ENCODE measurements around the gene SFT2D3.

The SFT2D3 gene

GRCh38 chr2:127726158-127726880 is 25.0 kb downstream of the SFT2D3 start:
- Histone ChIP-seq H3K56ac (ENCODE audit: low read length) (no peak overlapping the region), H2BK5ac (ENCODE audit: low read length) (no peak overlapping the region), H4K5ac (ENCODE audit: low read length) (no peak overlapping the region), H3K4me3 (ENCODE audit: low read length) (no peak overlapping the region), H3K9ac (ENCODE audit: low read length) (no peak overlapping the region), H4K8ac (ENCODE audit: low read depth, low read length) (no peak overlapping the region), H2BK120ac (ENCODE audit: low read depth, low read length) (no peak overlapping the region), H3K36me3 (ENCODE audit: control insufficient read depth, insufficient read depth, low read length) (no peaks in the 10 kb centered on the region), H3K4ac (ENCODE audit: low read depth, low read length) (no peak overlapping the region), H3K79me2 (ENCODE audit: control insufficient read depth, insufficient read depth, low read length) (no peaks in the 10 kb centered on the region), H2AK5ac (ENCODE audit: low read length) (no peak overlapping the region), H3K27ac (ENCODE audit: low read depth, low read length) (no peak overlapping the region), H3K79me1 (ENCODE audit: low read length) (no peaks in the 10 kb centered on the region), H3K4me2 (ENCODE audit: low read length) (no peak overlapping the region), H3K23ac (ENCODE audit: low read length) (no peak overlapping the region), H3K18ac (ENCODE audit: low read length) (no peak overlapping the region), H3K4me1 (ENCODE audit: control insufficient read depth, low read depth, low read length) (no peaks in the 10 kb centered on the region), H2BK15ac (replicated peaks; ENCODE audit: low read depth) (no peak overlapping the region), H3K27me3 (ENCODE audit: insufficient read depth, low read length, poor library complexity) (no peaks in the 10 kb centered on the region)
- WGBS (ENCODE audit: extremely low coverage, insufficient coverage, low lambda C conversion rate) = no CpG with 5 or more reads among the region's 6 CpGs
- no peak for DNase-seq

- Histone ChIP-seq H3K79me2 (ENCODE audit: control insufficient read depth, insufficient read depth, low read length) (no peaks in the 10 kb centered on the region), H3K27ac (ENCODE audit: low read depth, low read length) (no peak overlapping the region), H3K56ac (ENCODE audit: low read length) (no peak overlapping the region), H3K4me2 (ENCODE audit: low read length) (no peak overlapping the region), H3K36me3 (ENCODE audit: control insufficient read depth, insufficient read depth, low read length) (no peaks in the 10 kb centered on the region), H3K4ac (ENCODE audit: low read depth, low read length) (no peak overlapping the region), H2BK15ac (replicated peaks; ENCODE audit: low read depth) (no peak overlapping the region), H3K23ac (ENCODE audit: low read length) (no peak overlapping the region), H4K5ac (ENCODE audit: low read length) (no peak overlapping the region), H2AK5ac (ENCODE audit: low read length) (no peak overlapping the region), H3K79me1 (ENCODE audit: low read length) (no peaks in the 10 kb centered on the region), H2BK120ac (ENCODE audit: low read depth, low read length) (no peak overlapping the region), H3K18ac (ENCODE audit: low read length) (no peak overlapping the region), H3K9ac (ENCODE audit: low read length) (no peak overlapping the region), H3K4me1 (ENCODE audit: control insufficient read depth, low read depth, low read length) (no peaks in the 10 kb centered on the region), H3K27me3 (ENCODE audit: insufficient read depth, low read length, poor library complexity) (no peaks in the 10 kb centered on the region), H3K4me3 (ENCODE audit: low read length) (no peak overlapping the region), H4K8ac (ENCODE audit: low read depth, low read length) (no peak overlapping the region), H2BK5ac (ENCODE audit: low read length) (no peak overlapping the region)
- DNase-seq = no peak
- WGBS (ENCODE audit: extremely low coverage, insufficient coverage, low lambda C conversion rate) = no CpG with 5 or more reads among the region's 6 CpGs
Observed at GRCh38 chr2:127733113-127733815, 32.0 kb downstream of the SFT2D3 start.

- no peak for DNase-seq
- Histone ChIP-seq H3K79me2 (ENCODE audit: control insufficient read depth, insufficient read depth, low read length) (no peaks in the 10 kb centered on the region), H3K18ac (ENCODE audit: low read length) (no peak overlapping the region), H2BK120ac (ENCODE audit: low read depth, low read length) (no peak overlapping the region), H3K9ac (ENCODE audit: low read length) (no peak overlapping the region), H3K4me3 (ENCODE audit: low read length) (no peak overlapping the region), H3K36me3 (ENCODE audit: control insufficient read depth, insufficient read depth, low read length) (no peaks in the 10 kb centered on the region), H3K23ac (ENCODE audit: low read length) (no peak overlapping the region), H2BK15ac (replicated peaks; ENCODE audit: low read depth) (no peak overlapping the region), H4K5ac (ENCODE audit: low read length) (no peak overlapping the region), H4K8ac (ENCODE audit: low read depth, low read length) (no peak overlapping the region), H3K4me1 (ENCODE audit: control insufficient read depth, low read depth, low read length) (no peaks in the 10 kb centered on the region), H3K79me1 (ENCODE audit: low read length) (no peaks in the 10 kb centered on the region), H2AK5ac (ENCODE audit: low read length) (no peak overlapping the region), H3K4me2 (ENCODE audit: low read length) (no peak overlapping the region), H3K56ac (ENCODE audit: low read length) (no peak overlapping the region), H3K27me3 (ENCODE audit: insufficient read depth, low read length, poor library complexity) (no peaks in the 10 kb centered on the region), H3K27ac (ENCODE audit: low read depth, low read length) (no peak overlapping the region), H3K4ac (ENCODE audit: low read depth, low read length) (no peak overlapping the region), H2BK5ac (ENCODE audit: low read length) (no peak overlapping the region)
- no CpG with 5 or more reads among the region's 5 CpGs for WGBS (ENCODE audit: extremely low coverage, insufficient coverage, low lambda C conversion rate)
Observed at GRCh38 chr2:127733816-127734537, 32.7 kb downstream of the SFT2D3 start.

- Histone ChIP-seq H2BK120ac (ENCODE audit: low read depth, low read length) (no peak overlapping the region), H3K4me2 (ENCODE audit: low read length) (no peak overlapping the region), H2AK5ac (ENCODE audit: low read length) (no peak overlapping the region), H3K23ac (ENCODE audit: low read length) (no peak overlapping the region), H3K27me3 (ENCODE audit: insufficient read depth, low read length, poor library complexity) (no peaks in the 10 kb centered on the region), H2BK15ac (replicated peaks; ENCODE audit: low read depth) (no peak overlapping the region), H2BK5ac (ENCODE audit: low read length) (no peak overlapping the region), H3K79me2 (ENCODE audit: control insufficient read depth, insufficient read depth, low read length) (no peaks in the 10 kb centered on the region), H3K36me3 (ENCODE audit: control insufficient read depth, insufficient read depth, low read length) (no peaks in the 10 kb centered on the region), H3K56ac (ENCODE audit: low read length) (no peak overlapping the region), H3K79me1 (ENCODE audit: low read length) (no peaks in the 10 kb centered on the region), H3K9ac (ENCODE audit: low read length) (no peak overlapping the region), H3K27ac (ENCODE audit: low read depth, low read length) (no peak overlapping the region), H4K8ac (ENCODE audit: low read depth, low read length) (no peak overlapping the region), H3K18ac (ENCODE audit: low read length) (no peak overlapping the region), H4K5ac (ENCODE audit: low read length) (no peak overlapping the region), H3K4me3 (ENCODE audit: low read length) (no peak overlapping the region), H3K4ac (ENCODE audit: low read depth, low read length) (no peak overlapping the region), H3K4me1 (ENCODE audit: control insufficient read depth, low read depth, low read length) (no peaks in the 10 kb centered on the region)
- WGBS (ENCODE audit: extremely low coverage, insufficient coverage, low lambda C conversion rate) = no CpG with 5 or more reads among the region's 2 CpGs
- no peak for DNase-seq
Observed at GRCh38 chr2:127735044-127735443, 33.7 kb downstream of the SFT2D3 start.

GRCh38 chr2:127735537-127736399 is 34.5 kb downstream of the SFT2D3 start:
- no peak overlapping the region for H2AK5ac ChIP-seq (ENCODE audit: low read length)
- H3K4me1 ChIP-seq (ENCODE audit: control insufficient read depth, low read depth, low read length) = no peaks in the 10 kb centered on the region
- no CpG with 5 or more reads among the region's 3 CpGs for WGBS (ENCODE audit: extremely low coverage, insufficient coverage, low lambda C conversion rate)
- H2BK15ac ChIP-seq (replicated peaks; ENCODE audit: low read depth) = no peak overlapping the region
- no peak overlapping the region for H3K23ac ChIP-seq (ENCODE audit: low read length)
- no peak overlapping the region for H3K4me3 ChIP-seq (ENCODE audit: low read length)
- H3K4me2 ChIP-seq (ENCODE audit: low read length) = no peak overlapping the region
- H3K27ac ChIP-seq (ENCODE audit: low read depth, low read length) = no peak overlapping the region
- H4K5ac ChIP-seq (ENCODE audit: low read length) = no peak overlapping the region
- no peaks in the 10 kb centered on the region for H3K27me3 ChIP-seq (ENCODE audit: insufficient read depth, low read length, poor library complexity)
- no peak overlapping the region for H2BK120ac ChIP-seq (ENCODE audit: low read depth, low read length)
- no peak overlapping the region for H2BK5ac ChIP-seq (ENCODE audit: low read length)
- no peak overlapping the region for H3K9ac ChIP-seq (ENCODE audit: low read length)
- no peaks in the 10 kb centered on the region for H3K79me2 ChIP-seq (ENCODE audit: control insufficient read depth, insufficient read depth, low read length)
- H3K36me3 ChIP-seq (ENCODE audit: control insufficient read depth, insufficient read depth, low read length) = no peaks in the 10 kb centered on the region
- no peaks in the 10 kb centered on the region for H3K79me1 ChIP-seq (ENCODE audit: low read length)
- H3K18ac ChIP-seq (ENCODE audit: low read length) = no peak overlapping the region
- no peak overlapping the region for H3K56ac ChIP-seq (ENCODE audit: low read length)
- H3K4ac ChIP-seq (ENCODE audit: low read depth, low read length) = no peak overlapping the region
- H4K8ac ChIP-seq (ENCODE audit: low read depth, low read length) = no peak overlapping the region
- no peak for DNase-seq

All from mesendoderm (in vitro differentiated cells).